NOMO-1 treated with dmso at 0.1 percent for 144 hours (cell line): ENCODE data around the gene CHCHD3.
"Not testable (repeated sequence)": the region's sequence is repeated elsewhere in the genome, so short reads cannot be mapped to it uniquely, and the experiment has no call there.

Source experiments
- DNase-seq: peaks from one replicate; lab custom pipeline; 2025; ENCODE audit not compliant: unreplicated experiment; lab: John Stamatoyannopoulos, UW

CHCHD3 gene

GRCh38 chr7:133048589-133048988 is 33.3 kb downstream of the CHCHD3 start:
- DNase-seq: no peak

- DNase-seq: no peak
Measured at GRCh38 chr7:133047321-133047720, 34.6 kb downstream of the CHCHD3 start.

GRCh38 chr7:133044722-133045473 is 37.0 kb downstream of the CHCHD3 start:
- DNase-seq: no peak

- DNase-seq: no peak
Measured at GRCh38 chr7:133040674-133041073, 41.2 kb downstream of the CHCHD3 start.

- DNase-seq: no peak
Measured at GRCh38 chr7:133040178-133040577, 41.7 kb downstream of the CHCHD3 start.

GRCh38 chr7:133039614-133040013 is 42.3 kb downstream of the CHCHD3 start:
- no peak for DNase-seq

- no peak for DNase-seq
Measured at GRCh38 chr7:133036289-133036688, 45.6 kb downstream of the CHCHD3 start.

GRCh38 chr7:133035240-133035639 is 46.6 kb downstream of the CHCHD3 start:
- DNase-seq: not testable (repeated sequence)

- no peak for DNase-seq
Measured at GRCh38 chr7:133030346-133030745, 51.5 kb downstream of the CHCHD3 start.

- DNase-seq: no peak
Measured at GRCh38 chr7:133029463-133029862, 52.4 kb downstream of the CHCHD3 start.

- DNase-seq: no peak
Measured at GRCh38 chr7:133027397-133027796, 54.5 kb downstream of the CHCHD3 start.

- no peak for DNase-seq
Measured at GRCh38 chr7:133026210-133026859, 55.6 kb downstream of the CHCHD3 start.

GRCh38 chr7:133025056-133025455 is 56.8 kb downstream of the CHCHD3 start:
- no peak for DNase-seq

GRCh38 chr7:133024596-133024995 is 57.3 kb downstream of the CHCHD3 start:
- no peak for DNase-seq

- no peak for DNase-seq
Measured at GRCh38 chr7:133023370-133024071, 58.4 kb downstream of the CHCHD3 start.

- DNase-seq: no peak
Measured at GRCh38 chr7:133022661-133023060, 59.2 kb downstream of the CHCHD3 start.

- DNase-seq: no peak
Measured at GRCh38 chr7:133021196-133021595, 60.7 kb downstream of the CHCHD3 start.

- DNase-seq: no peak
Measured at GRCh38 chr7:133020496-133020895, 61.4 kb downstream of the CHCHD3 start.

- DNase-seq: no peak
Measured at GRCh38 chr7:133019590-133019989, 62.3 kb downstream of the CHCHD3 start.

- no peak for DNase-seq
Measured at GRCh38 chr7:133016604-133017003, 65.3 kb downstream of the CHCHD3 start.

- DNase-seq: no peak
Measured at GRCh38 chr7:133015888-133016287, 66.0 kb downstream of the CHCHD3 start.

GRCh38 chr7:133011746-133012145 is 70.1 kb downstream of the CHCHD3 start:
- no peak for DNase-seq
